HG03342 (cell line): ENCODE data around the gene CCNL1.
"Not testable (repeated sequence)": the region's sequence is repeated elsewhere in the genome, so short reads cannot be mapped to it uniquely, and the experiment has no call there.

Experiments
- ATAC-seq: cut with Tn5 transposase; IDR thresholded peaks from one replicate; pipeline ENCODE4 v1.9.1; 2021; ENCODE audit warnings: mild to moderate bottlenecking, moderate library complexity; ENCODE audit not compliant: unreplicated experiment

CCNL1 gene

DNA sequence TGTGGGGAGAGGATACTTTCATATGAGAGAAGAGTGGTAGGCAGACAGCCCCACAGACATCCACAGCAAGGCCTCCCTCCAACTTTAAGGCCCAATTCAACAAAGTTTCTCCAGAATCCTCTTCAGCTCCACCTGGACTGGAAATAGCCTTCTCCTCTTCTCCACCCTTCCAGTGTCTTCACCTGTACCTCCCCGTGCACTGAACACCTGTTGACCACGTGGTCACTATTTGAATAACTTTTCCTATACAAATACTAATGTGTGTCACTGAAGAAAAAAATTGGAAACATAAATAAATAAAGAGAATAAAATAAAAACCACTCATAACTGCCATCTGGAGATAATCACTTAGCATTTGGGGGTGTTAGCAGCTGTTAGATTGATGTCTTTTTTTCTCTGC lies 52.9 kb downstream of the CCNL1 start:
- ATAC-seq = no peak

DNA sequence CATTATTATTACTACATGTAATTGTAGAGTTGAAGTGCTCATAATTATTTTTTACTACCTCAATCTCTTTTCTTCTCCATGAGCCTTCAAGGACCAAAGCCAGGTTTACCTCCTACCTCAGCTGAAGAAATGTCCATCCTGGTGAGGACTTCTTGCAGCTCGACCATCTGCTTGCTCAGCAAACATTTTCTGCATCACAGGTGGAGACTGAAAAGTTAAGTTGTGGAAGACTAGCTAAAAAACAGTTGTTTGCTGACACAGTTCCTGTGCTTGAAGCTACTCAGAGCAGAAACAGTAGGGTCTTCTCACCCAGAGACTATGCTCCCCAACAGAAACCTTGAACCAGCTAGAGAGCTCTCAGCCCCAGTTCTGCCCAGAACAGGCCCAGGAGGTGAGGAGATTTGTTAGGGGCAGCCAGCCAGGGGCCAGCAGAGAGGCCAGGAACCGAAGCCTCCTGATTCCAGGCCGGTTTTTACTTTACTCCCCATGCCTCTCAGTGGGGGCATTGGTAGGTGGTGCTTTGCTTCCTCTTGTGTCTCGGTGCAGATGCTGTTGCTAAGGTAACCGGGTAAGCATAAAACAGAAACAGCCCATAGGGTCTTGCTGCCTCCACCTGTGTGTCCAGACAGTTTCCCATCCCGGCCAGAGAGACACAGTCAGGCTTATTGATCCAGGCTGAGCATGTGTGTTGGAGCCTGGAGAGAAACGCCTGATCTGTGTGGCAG lies 54.9 kb downstream of the CCNL1 start:
- peak; percentile 87 for ATAC-seq

DNA sequence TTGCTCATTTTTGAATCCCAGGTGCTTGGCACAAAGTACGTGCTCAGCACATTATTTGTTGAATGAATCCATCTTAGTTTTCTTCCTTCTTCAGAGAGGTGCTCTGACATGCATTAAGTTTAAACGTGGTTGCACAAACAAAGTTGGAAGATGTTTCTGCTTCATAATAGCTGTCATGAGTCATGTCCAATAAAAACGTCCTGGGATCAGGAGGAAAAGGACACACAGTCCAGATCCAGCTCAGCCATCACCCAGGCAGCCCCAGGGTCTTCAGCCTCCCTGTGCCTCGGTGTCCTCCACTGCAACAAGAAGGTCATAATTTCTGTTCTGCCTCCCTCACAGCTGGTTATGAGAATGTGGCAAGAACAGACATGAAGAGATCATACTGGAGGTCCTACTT lies 55.4 kb downstream of the CCNL1 start:
- no peak for ATAC-seq

DNA sequence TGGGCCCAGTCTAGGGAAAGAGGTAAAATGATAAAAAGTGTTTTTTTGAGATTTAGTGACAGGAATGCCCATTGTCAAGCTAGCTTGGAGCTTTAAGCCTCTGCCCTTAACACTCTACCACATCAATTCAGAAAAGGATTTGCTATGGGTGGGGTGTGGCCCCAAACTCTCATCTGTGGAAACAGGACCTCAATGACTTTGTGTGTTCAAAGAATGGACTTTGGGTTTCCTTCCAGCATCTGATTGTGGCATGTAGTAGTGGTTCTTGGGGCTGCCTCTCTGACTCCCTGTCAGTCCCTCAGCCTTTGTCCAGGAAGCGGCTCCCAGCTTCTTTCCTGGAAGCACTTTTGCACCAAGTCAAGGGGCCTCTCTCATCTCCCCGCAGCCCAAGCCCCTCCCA lies 56.1 kb downstream of the CCNL1 start:
- no peak for ATAC-seq

DNA sequence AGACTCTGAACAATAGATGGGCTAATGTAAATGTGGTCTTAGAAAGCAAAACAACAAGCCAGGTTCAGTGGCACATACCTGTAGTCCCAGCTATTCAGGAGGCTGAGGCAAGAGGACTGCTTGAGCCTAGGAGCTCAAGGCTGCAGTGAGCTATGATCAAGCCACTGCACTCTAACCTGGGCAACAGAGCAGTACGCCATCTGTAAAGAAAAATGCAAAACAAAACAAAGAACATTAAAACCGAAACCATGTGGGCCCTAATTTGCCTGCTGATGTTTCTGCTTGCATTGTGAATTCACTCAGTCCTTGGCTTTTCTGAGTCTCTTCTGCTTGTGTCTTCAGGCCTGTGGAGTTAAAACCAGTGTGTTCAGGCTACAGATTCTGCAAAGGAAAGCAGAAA lies 56.7 kb downstream of the CCNL1 start:
- peak; percentile 78 for ATAC-seq

DNA sequence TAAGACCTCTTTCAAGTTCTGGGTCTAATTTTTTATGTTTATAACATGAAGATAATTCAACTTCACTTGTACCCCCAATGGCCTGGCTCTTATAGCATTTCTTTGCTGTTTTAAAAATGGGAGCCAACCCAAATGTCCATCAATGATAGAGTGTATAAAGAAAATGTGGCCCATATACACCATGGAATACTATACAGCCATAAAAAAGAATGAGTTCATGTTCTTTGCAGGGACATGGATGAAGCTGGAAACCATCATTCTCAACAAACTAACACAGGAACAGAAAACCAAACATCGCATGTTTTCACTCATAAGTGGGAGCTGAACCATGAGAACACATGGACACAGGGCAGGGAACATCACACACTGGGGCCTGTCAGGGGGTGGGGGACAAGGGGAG lies 57.4 kb downstream of the CCNL1 start:
- not testable (repeated sequence) for ATAC-seq

DNA sequence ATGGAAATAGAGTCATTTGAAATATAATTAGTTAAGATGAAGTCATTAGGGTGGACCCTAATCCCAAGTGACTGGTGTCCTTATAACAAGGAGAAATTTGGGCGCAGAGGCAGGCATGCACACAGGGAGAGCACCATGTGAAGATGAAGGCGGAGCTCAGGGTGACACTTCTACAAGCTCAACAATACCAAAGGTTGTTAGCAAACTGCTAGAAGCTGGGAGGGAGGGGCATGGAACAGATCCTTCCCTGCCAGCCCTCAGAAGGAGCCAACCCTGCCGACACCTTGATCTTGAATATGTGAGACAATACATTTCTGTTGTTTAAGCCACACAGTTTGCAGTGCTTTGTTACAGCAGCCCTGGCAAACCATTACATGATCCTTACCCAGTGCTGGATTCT lies 57.8 kb downstream of the CCNL1 start:
- no peak for ATAC-seq

DNA sequence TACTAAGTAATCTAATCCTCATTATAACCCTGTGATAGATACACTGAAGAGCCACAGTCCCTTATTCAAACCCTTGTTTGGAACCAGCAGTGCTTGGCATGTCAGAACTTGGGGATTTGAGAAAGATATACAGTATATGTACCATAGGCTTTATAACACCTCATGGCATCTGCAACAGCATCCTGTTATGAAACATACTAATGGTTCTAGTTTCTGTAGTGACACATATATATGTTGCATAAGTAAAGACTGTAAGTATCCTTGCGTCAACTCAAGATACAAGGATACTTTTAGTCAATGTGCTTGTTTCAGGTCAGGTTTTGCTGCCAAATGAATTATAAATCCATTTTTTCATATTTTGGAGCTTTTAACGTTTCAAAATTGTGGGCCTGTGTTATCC lies 58.5 kb downstream of the CCNL1 start:
- no peak for ATAC-seq

DNA sequence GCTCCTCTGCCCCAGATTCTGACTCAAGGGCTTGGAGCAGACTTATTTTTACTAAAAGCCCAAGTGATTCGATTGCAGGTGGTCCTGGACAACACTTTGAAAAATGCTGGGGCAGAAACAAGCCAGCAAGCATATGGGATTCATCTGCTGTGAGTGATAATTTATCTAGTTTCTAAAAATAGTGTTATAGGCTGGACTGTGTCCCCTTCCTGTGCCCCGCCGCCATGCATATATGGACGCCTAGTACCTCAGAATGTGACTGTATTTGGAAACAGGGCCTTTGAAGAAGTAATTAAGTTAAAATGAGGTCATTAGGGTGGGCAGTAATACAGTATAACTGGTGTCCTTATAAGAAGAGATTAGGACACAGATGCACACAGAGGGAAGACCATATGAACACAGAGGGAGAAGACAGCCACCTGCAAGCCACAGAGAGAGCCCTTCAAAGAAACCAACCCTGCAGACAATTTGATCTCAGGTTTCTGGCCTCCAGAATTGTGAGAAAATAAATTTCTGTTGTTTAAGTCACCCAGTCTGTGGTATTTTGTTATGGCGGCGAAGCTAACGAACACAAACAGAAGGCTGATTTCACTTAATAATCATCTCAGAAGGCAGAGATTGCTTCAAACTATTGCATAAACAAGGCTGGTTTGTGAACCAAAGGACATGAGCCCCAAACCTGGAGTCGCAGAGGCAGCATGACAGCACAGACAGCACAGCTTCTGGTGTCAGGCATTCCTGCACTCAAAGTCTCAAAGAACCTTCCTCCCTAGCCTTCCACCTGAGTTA lies 59.1 kb downstream of the CCNL1 start:
- ATAC-seq = no peak

DNA sequence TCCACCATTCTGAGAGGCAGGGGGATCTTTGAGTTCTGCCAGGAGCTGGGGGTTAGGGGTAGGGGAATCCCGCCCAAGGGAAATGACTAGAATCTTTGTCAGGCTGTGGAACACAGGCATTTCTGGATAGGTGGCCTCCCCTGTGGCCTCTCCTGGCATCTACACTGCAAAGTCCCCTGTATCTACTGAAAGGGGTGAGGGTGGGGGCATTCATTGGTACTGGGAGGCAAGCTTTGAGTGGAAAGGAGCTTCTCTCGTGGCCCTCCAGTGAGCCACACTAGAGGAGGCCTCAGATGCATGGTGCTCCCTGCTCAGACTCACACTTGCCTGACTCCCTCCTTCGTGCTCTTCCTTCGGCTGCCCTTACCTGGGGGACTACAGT lies 59.9 kb downstream of the CCNL1 start:
- no peak for ATAC-seq

DNA sequence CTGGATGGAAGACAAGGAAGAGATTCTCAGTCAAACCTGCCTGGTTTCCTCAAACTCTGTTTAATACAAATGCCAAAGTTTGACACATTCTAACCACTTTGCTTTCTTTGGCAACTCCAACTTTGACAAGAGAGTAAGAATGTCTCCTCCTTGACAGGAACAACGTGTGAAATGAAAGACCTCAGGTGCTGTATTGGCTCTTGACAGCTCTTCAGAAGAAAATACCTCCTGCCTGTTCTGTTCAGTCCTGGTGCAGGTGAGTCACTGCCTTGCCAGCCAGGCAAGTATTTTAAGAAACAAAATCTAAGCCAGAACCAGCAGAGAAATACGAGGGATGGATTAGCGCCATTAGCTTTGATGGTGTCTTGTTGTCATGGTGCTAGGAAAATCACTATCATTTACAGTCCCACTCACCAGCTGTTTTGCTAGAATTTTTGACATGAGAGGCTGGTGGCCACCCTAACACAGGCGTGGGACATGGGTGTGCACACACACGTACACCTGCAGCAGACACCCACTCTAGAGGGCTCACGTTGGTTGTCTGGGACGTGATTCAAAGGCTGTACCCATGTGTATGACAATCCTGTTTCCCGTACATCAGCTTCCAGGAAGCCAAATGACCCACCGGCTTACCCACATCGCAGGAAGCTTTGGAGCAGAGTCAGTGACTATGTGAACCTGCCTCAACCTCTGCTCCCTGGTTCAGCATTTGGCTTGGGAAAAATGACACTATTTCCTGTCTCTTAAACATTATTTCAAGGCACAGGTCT lies 60.4 kb downstream of the CCNL1 start:
- ATAC-seq = no peak

DNA sequence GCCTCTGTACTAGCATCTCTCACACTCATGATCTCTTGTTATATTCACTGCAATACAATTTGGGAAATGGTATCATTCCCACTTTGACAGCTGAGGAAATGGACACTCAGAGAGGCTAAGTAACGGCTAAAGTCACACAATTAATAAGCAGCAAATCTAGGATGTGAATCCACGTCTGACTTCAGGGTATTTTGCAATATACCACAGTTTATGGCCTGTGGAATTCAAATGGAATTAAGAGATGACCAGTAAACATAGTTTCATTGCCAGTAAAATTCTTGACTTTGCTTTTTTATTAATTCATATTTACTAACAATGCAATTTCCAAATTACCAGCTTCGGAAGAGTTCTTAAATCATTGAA lies 61.1 kb downstream of the CCNL1 start:
- no peak for ATAC-seq

DNA sequence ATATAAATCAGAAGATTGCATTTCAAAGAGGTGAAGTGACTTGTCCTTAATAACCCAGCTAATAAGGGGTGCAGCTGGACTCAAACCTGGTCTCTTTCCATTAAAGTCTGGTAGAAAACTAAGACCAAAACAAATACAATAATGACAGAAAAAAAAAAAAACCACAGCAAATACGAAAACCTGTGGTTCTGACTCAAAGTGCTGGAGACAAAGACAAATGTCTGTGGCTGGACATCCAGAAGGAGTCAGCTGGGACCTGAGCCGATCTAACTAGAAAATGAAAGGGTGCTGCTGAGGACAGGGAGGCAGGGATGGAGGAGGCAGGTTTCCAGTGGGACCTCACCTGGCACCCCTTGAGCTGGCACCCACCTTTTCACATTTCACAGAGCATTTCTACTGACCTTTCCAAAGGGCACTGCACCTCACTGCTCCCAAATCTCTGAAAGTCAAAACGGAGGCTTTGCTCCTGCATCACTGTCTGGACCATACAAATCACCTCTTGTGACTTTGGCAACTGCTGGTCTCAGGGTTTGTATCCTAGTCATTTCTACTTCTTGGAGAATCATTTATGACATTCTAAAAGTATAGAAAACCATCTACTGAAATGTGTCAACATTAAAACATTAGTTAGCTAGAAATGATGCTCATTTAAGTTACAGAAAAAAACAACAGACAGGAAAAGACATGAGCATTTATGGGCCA lies 61.7 kb downstream of the CCNL1 start:
- no peak for ATAC-seq
